Measurements from ENCODE around the gene LCORL. TPM values are rescaled to one million over a fixed set of nuclear protein-coding genes. Genes with fewer than 3 reads are reported as not detected.

Gene LCORL
- total RNA-seq, 1 experiment from 2014 or later, result 13.8 TPM

DNA sequence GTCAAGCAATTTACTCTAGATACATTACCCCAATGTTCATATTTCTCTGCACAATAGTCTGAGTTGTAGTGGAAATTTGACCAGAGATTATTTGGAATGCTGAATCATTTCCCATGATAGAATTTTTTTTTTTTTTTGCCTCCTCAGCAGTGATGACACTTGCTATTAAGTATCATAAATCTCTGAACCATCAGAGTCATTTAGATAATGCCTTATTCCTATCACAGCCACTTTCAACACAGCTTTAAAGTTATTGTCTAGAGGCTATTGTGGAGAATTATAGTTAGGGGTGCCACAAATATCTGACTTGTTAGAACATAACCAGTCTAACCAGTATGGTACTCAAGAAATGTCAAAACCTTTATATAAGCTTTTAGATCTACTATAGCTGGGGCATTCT, 79.8 kb downstream of the LCORL start:
- Histone ChIP-seq H3F3A (ENCODE audit: insufficient read depth, low read depth) (no peaks in the 10 kb centered on the region), H3K79me2 (ENCODE audit: low read depth) (no peaks in the 10 kb centered on the region), H3K36me3 (ENCODE audit: low read depth) (no peaks in the 10 kb centered on the region), H3K4me1 (replicated peaks; ENCODE audit: insufficient read depth) (0 out of 2 replicates have a peak, but pooled peaks cover 7% of the 10 kb centered on the region), H3K4me2 (no peak overlapping the region), H3K27me3 (ENCODE audit: insufficient read depth, low read depth) (no peaks in the 10 kb centered on the region), H3K9me2 (ENCODE audit: insufficient read depth) (no peaks in the 10 kb centered on the region), H3K9me3 (ENCODE audit: insufficient read depth, low read depth) (no peaks in the 10 kb centered on the region), H4K20me1 (ENCODE audit: insufficient read depth) (no peaks in the 10 kb centered on the region), H3K4me3 (no peak overlapping the region), H2AFZ (no peak overlapping the region), H3K27ac (no peak overlapping the region)
- intact Hi-C loops (cut with micrococcal nuclease; ENCODE audit: unreplicated experiment), result no loop called here
- BruUV-seq (replicated peaks), result no TSS peak
- DNase-seq, result no peak
- no peak for TF ChIP-seq EZH2 (IDR thresholded peaks at IDR 0.05; ENCODE audit: low read depth)
- TF ChIP-seq, protein P1, sequence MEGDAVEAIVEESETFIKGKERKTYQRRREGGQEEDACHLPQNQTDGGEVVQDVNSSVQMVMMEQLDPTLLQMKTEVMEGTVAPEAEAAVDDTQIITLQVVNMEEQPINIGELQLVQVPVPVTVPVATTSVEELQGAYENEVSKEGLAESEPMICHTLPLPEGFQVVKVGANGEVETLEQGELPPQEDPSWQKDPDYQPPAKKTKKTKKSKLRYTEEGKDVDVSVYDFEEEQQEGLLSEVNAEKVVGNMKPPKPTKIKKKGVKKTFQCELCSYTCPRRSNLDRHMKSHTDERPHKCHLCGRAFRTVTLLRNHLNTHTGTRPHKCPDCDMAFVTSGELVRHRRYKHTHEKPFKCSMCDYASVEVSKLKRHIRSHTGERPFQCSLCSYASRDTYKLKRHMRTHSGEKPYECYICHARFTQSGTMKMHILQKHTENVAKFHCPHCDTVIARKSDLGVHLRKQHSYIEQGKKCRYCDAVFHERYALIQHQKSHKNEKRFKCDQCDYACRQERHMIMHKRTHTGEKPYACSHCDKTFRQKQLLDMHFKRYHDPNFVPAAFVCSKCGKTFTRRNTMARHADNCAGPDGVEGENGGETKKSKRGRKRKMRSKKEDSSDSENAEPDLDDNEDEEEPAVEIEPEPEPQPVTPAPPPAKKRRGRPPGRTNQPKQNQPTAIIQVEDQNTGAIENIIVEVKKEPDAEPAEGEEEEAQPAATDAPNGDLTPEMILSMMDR (conservative IDR thresholded peaks at IDR 0.05), result no peak
- ChIA-PET CTCF (no interaction called here), POLR2A (ENCODE audit: unreplicated experiment) (no interaction called here)

GRCh38 chr4:17939054-17939453, 82.5 kb downstream of the LCORL start:
- H3K36me3 ChIP-seq (ENCODE audit: low read depth), result no peaks in the 10 kb centered on the region
- H3F3A ChIP-seq (ENCODE audit: insufficient read depth, low read depth), result no peaks in the 10 kb centered on the region
- no TSS peak for BruUV-seq (replicated peaks)
- 0 out of 2 replicates have a peak, but pooled peaks cover 7% of the 10 kb centered on the region for H3K4me1 ChIP-seq (replicated peaks; ENCODE audit: insufficient read depth)
- H3K9me2 ChIP-seq (ENCODE audit: insufficient read depth), result no peaks in the 10 kb centered on the region
- no peaks in the 10 kb centered on the region for H3K9me3 ChIP-seq (ENCODE audit: insufficient read depth, low read depth)
- H3K27me3 ChIP-seq (ENCODE audit: insufficient read depth, low read depth), result no peaks in the 10 kb centered on the region
- H2AFZ ChIP-seq, result no peak overlapping the region
- TF ChIP-seq, protein P1 (conservative IDR thresholded peaks at IDR 0.05), result no peak
- H3K27ac ChIP-seq, result no peak overlapping the region
- H3K4me3 ChIP-seq, result no peak overlapping the region
- no peak overlapping the region for H3K4me2 ChIP-seq
- no peak for DNase-seq
- ChIA-PET POLR2A (ENCODE audit: unreplicated experiment) (no interaction called here), CTCF (no interaction called here)
- intact Hi-C loops (cut with micrococcal nuclease; ENCODE audit: unreplicated experiment), result no loop called here
- H4K20me1 ChIP-seq (ENCODE audit: insufficient read depth), result no peaks in the 10 kb centered on the region
- H3K79me2 ChIP-seq (ENCODE audit: low read depth), result no peaks in the 10 kb centered on the region

GRCh38 chr4:17934286-17934685, 87.3 kb downstream of the LCORL start:
- POLR2A ChIA-PET (ENCODE audit: unreplicated experiment), result no interaction called here
- no peak for DNase-seq
- H3K4me3 ChIP-seq, result no peak overlapping the region
- intact Hi-C loops (cut with micrococcal nuclease; ENCODE audit: unreplicated experiment), result no loop called here
- no peaks in the 10 kb centered on the region for H3K9me2 ChIP-seq (ENCODE audit: insufficient read depth)
- CTCF ChIA-PET, result no interaction called here
- H3K4me2 ChIP-seq, result no peak overlapping the region
- H3K79me2 ChIP-seq (ENCODE audit: low read depth), result no peaks in the 10 kb centered on the region
- no peaks in the 10 kb centered on the region for H3F3A ChIP-seq (ENCODE audit: insufficient read depth, low read depth)
- BruUV-seq (replicated peaks), result no TSS peak
- no peak overlapping the region for H2AFZ ChIP-seq
- no peaks in the 10 kb centered on the region for H3K9me3 ChIP-seq (ENCODE audit: insufficient read depth, low read depth)
- H3K36me3 ChIP-seq (ENCODE audit: low read depth), result no peaks in the 10 kb centered on the region
- no peaks in the 10 kb centered on the region for H3K27me3 ChIP-seq (ENCODE audit: insufficient read depth, low read depth)
- no peak overlapping the region for H3K27ac ChIP-seq
- H4K20me1 ChIP-seq (ENCODE audit: insufficient read depth), result no peaks in the 10 kb centered on the region
- H3K4me1 ChIP-seq (replicated peaks; ENCODE audit: insufficient read depth), result no peaks in the 10 kb centered on the region
- TF ChIP-seq, protein P1 (conservative IDR thresholded peaks at IDR 0.05), result peak; percentile 44
- no peak for TF ChIP-seq EZH2 (IDR thresholded peaks at IDR 0.05; ENCODE audit: low read depth)

Data from PC-9 (cell line).